Spinal cord (tissue), 10 donors: ENCODE measurements around the gene TTC28. TPM values are rescaled to one million over a fixed set of nuclear protein-coding genes. Genes with fewer than 3 reads are reported as not detected.

Experiments used
- DNase-seq, 6 donors: peaks; one replicate each; pipeline versions ENCODE4 v3.0.0 to v3.0.0-alpha.2; 2013 to 2015; ENCODE audit warnings: low spot score in 6 of 6, low read depth in 4 of 6
- H3K27ac ChIP-seq: one replicate; pipeline ENCODE4 v1.5.1; 2013; ENCODE audit warnings: low read depth, low read length, control low read depth
- H3K27me3 ChIP-seq: one replicate; pipeline ENCODE4 v1.6.1; 2013; ENCODE audit warnings: low read length; ENCODE audit not compliant: control insufficient read depth, insufficient read depth
- H3K36me3 ChIP-seq: one replicate; pipeline ENCODE4 v1.6.1; 2013; ENCODE audit warnings: low read length; ENCODE audit not compliant: control insufficient read depth, insufficient read depth
- H3K4me1 ChIP-seq: one replicate; pipeline ENCODE4 v1.6.1; 2013; ENCODE audit warnings: low read length; ENCODE audit not compliant: control insufficient read depth, insufficient read depth
- H3K4me3 ChIP-seq: one replicate; pipeline ENCODE4 v1.5.1; 2013; ENCODE audit warnings: low read depth, low read length, control low read depth
- H3K9me3 ChIP-seq: one replicate; pipeline ENCODE4 v1.6.1; 2013; ENCODE audit warnings: low read length; ENCODE audit not compliant: control insufficient read depth, insufficient read depth
- WGBS: methylation state at CpG from one replicate; pipeline ENCODE4 v1.1.5; 2013; ENCODE audit warnings: missing lambda C conversion rate; ENCODE audit not compliant: insufficient coverage; 5-methylcytosine and 5-hydroxymethylcytosine counted together
- polyA plus RNA-seq, 2 donors: library from polyadenylated mRNA; unstranded; fragments of 120-200 nt; gene quantifications; one replicate each; pipeline ENCODE4 v1.2.1, GENCODE V29; 2013; ENCODE audit not compliant: insufficient read length in 2 of 2
- total RNA-seq, 2 donors: library from RNA; depleted of rRNA in 1 of 2; stranded (reverse); fragments of 120-200 nt in 1 of 2; fragments of >200 nt in 1 of 2; gene quantifications; one replicate each; pipeline versions ENCODE4 v1.2.3 to v1.2.4, GENCODE V29; 2013 to 2014
- donor health status: healthy.

Gene TTC28
- total and polyA plus RNA-seq, 4 donors = 19.4 to 44.0 (median 30.4) TPM

- DNase-seq = peak in 1 of 6 donors; percentile 83
- WGBS = no CpG with 5 or more reads among the region's 2 CpGs
- no peak overlapping the region for H3K27ac ChIP-seq
- no peaks in the 10 kb centered on the region for H3K4me1 ChIP-seq
- H3K4me3 ChIP-seq = no peak overlapping the region
- H3K9me3 ChIP-seq = no peaks in the 10 kb centered on the region
- H3K27me3 ChIP-seq = no peaks in the 10 kb centered on the region
- H3K36me3 ChIP-seq = no peaks in the 10 kb centered on the region
These were observed 216.7 kb downstream of the TTC28 start for GRCh38 chr22:28462901-28463300.

- H3K36me3 ChIP-seq = no peaks in the 10 kb centered on the region
- no CpG with 5 or more reads among the region's 1 CpG for WGBS
- H3K9me3 ChIP-seq = no peaks in the 10 kb centered on the region
- H3K4me3 ChIP-seq = no peak overlapping the region
- H3K4me1 ChIP-seq = no peaks in the 10 kb centered on the region
- H3K27ac ChIP-seq = no peak overlapping the region
- DNase-seq = no peak
- H3K27me3 ChIP-seq = no peaks in the 10 kb centered on the region
These were observed 217.6 kb downstream of the TTC28 start for GRCh38 chr22:28462041-28462440.

DNA sequence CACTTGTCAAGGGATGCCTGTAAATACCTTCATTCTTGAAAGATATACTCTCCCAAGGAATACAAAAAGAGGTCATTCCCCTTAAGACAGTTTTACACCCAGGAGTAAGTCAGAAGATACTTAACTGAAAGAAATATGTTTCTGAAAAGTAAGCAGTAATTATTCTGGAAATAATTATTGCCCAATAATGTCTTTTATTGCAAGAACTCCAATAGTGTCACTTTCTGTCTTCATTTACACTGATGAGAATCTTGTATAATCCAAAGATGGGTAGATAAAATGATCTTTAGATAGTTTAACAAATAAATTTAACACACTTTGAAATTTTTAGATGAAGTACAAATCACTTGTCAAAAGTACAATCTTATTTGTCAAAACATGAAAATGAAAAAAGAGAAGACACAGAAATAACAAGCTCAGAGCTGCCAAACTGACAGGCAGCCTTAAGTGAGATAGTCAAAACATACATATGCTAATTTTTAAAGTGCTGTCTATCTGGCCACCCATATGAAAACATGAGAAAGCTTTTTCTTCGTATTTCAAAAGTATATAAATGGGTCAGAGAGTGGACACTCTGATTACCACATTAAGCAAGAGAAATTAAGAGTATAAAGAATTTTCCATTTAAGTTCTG lies 225.1 kb downstream of the TTC28 start:
- H3K27me3 ChIP-seq = no peaks in the 10 kb centered on the region
- no peak overlapping the region for H3K4me3 ChIP-seq
- no peaks in the 10 kb centered on the region for H3K4me1 ChIP-seq
- no CpG with 5 or more reads among the region's 1 CpG for WGBS
- no peaks in the 10 kb centered on the region for H3K36me3 ChIP-seq
- H3K27ac ChIP-seq = no peak overlapping the region
- peak in 1 of 6 donors; percentile 59 for DNase-seq
- H3K9me3 ChIP-seq = no peaks in the 10 kb centered on the region

- Histone ChIP-seq H3K36me3 (no peaks in the 10 kb centered on the region), H3K27ac (no peak overlapping the region), H3K4me1 (no peaks in the 10 kb centered on the region), H3K9me3 (no peaks in the 10 kb centered on the region), H3K4me3 (no peak overlapping the region), H3K27me3 (no peaks in the 10 kb centered on the region)
- DNase-seq = no peak
- no CpG with 5 or more reads among the region's 1 CpG for WGBS
These were observed 229.5 kb downstream of the TTC28 start for GRCh38 chr22:28450109-28450508.

DNA sequence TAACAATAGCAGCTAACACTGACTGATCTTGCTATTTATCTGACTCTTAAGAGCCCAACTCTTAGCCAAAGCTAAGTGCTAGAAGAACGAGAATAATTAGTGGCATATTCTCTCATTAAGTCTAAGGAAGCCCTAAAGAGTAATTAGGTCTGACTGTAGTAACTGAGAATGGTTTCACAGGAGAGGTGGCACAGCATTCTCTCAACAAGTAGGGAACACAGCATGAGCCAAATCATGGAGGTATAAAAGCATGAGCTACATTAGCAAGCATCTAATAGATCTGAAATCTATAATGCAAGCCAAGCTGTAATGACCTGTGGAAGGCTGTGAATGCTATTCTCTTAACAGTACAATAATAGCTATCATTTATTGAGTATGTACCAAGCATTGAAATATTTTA lies 230.6 kb downstream of the TTC28 start:
- H3K9me3 ChIP-seq = no peaks in the 10 kb centered on the region
- no peaks in the 10 kb centered on the region for H3K36me3 ChIP-seq
- peak in 1 of 6 donors; percentile 91 for DNase-seq
- no peak overlapping the region for H3K27ac ChIP-seq
- H3K4me1 ChIP-seq = no peaks in the 10 kb centered on the region
- no peak overlapping the region for H3K4me3 ChIP-seq
- no CpG with 5 or more reads among the region's 1 CpG for WGBS
- H3K27me3 ChIP-seq = no peaks in the 10 kb centered on the region

DNA sequence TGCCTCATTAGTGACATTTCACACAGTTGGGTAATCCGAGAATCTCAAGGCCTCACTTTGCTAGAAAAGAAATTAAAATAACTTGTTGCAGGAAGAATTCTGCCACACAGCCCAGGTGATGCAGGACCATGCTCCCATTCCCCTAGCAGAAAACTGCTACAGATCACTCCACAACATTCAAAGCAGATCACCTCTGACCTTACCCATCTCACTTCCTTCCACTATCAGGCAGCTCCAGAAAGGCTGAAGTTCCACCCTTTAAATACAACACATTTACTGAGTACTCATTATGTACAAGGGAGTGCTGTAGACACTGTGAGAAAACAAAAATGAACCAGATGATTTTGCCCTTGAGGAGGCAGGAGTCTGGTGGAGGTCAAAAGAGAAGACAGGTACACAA lies 231.0 kb downstream of the TTC28 start:
- H3K9me3 ChIP-seq = no peaks in the 10 kb centered on the region
- H3K27me3 ChIP-seq = no peaks in the 10 kb centered on the region
- H3K27ac ChIP-seq = no peak overlapping the region
- H3K36me3 ChIP-seq = no peaks in the 10 kb centered on the region
- H3K4me3 ChIP-seq = no peak overlapping the region
- no CpG with 5 or more reads among the region's 1 CpG for WGBS
- H3K4me1 ChIP-seq = no peaks in the 10 kb centered on the region
- DNase-seq = no peak

- no peak overlapping the region for H3K4me3 ChIP-seq
- no peaks in the 10 kb centered on the region for H3K27me3 ChIP-seq
- WGBS = 93% methylated on average over 2 of the region's 5 CpGs
- H3K27ac ChIP-seq = no peak overlapping the region
- no peaks in the 10 kb centered on the region for H3K9me3 ChIP-seq
- H3K36me3 ChIP-seq = no peaks in the 10 kb centered on the region
- no peak for DNase-seq
- peaks cover 17% of the 10 kb centered on the region for H3K4me1 ChIP-seq
These were observed 235.0 kb downstream of the TTC28 start for GRCh38 chr22:28444659-28445058.

DNA sequence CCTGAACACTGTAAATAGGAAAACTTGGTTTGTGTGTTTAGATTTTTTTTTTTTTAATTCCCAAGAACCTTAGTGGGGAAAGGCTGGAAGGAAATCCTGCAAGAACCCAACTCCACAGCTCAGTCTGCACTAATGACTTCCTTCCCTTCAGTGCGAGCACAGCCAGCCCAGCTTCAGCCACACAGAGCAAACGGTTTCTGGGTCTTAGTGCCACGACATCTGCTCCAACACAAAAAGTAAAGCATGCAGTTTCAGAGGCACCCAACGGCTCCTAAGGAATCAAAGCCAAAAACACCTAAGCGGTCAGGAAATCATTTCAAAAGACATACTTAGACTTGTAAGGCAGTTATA lies 236.1 kb downstream of the TTC28 start:
- peak in 5 of 6 donors; percentile 72 to 96 (median 79) for DNase-seq
- WGBS = 0% methylated on average over 1 of the region's 5 CpGs

GRCh38 chr22:28442711-28443525 lies 236.7 kb downstream of the TTC28 start:
- Histone ChIP-seq H3K27me3 (no peaks in the 10 kb centered on the region), H3K9me3 (no peaks in the 10 kb centered on the region), H3K36me3 (no peaks in the 10 kb centered on the region), H3K27ac (peak overlapping the region; percentile 82), H3K4me3 (peak overlapping the region; percentile 66), H3K4me1 (peaks cover 17% of the 10 kb centered on the region)
- peak in 2 of 6 donors; percentile 69 to 82 for DNase-seq
- WGBS = 1% methylated on average over 21 of the region's 29 CpGs

More for the DNA sequence above, 236.1 kb downstream of the TTC28 start:
- Histone ChIP-seq H3K4me3 (peak overlapping the region; percentile 66), H3K9me3 (no peaks in the 10 kb centered on the region), H3K36me3 (no peaks in the 10 kb centered on the region), H3K4me1 (peaks cover 17% of the 10 kb centered on the region), H3K27ac (peak overlapping the region; percentile 82), H3K27me3 (no peaks in the 10 kb centered on the region)

GRCh38 chr22:28442264-28442710 lies 237.4 kb downstream of the TTC28 start:
- peak overlapping the region; percentile 82 for H3K27ac ChIP-seq
- H3K4me1 ChIP-seq = peaks cover 17% of the 10 kb centered on the region
- peak overlapping the region; percentile 66 for H3K4me3 ChIP-seq
- no peaks in the 10 kb centered on the region for H3K27me3 ChIP-seq
- 1% methylated on average over 23 of the region's 23 CpGs for WGBS
- no peaks in the 10 kb centered on the region for H3K9me3 ChIP-seq
- peak in 4 of 6 donors; percentile 57 to 89 (median 78) for DNase-seq
- no peaks in the 10 kb centered on the region for H3K36me3 ChIP-seq
